ENCODE data around the gene FNDC3B.

- TF ChIP-seq GATA3 (IDR thresholded peaks at IDR 0.05; ENCODE audit: low read depth, low read length) (no peak), GATA2 (IDR thresholded peaks at IDR 0.05; ENCODE audit: low read depth, low read length) (no peak)
Observed at GRCh38 chr3:172125963-172126457, 86.6 kb downstream of the FNDC3B start.
